Measurements from ENCODE around the gene ACSS2.
A peak's percentile ranks its signal among the peaks of the same experiment; 100 is the strongest.

Gene ACSS2

GRCh38 chr20:34943808-34944567 is 67.6 kb downstream of the ACSS2 start:
- FAIRE-seq: no peak

GRCh38 chr20:34945315-34946077 is 69.1 kb downstream of the ACSS2 start:
- no peak for DNase-seq (ENCODE audit: extremely low spot score, insufficient read length, low read depth)
- FAIRE-seq: no peak

More at GRCh38 chr20:34943808-34944567, 67.6 kb downstream of the ACSS2 start:
- no peak for DNase-seq (ENCODE audit: extremely low spot score, insufficient read length, low read depth)

GRCh38 chr20:34946661-34947060 is 70.2 kb downstream of the ACSS2 start:
- FAIRE-seq (no peak), DNase-seq (ENCODE audit: extremely low spot score, insufficient read length, low read depth) (no peak)

- DNase-seq (ENCODE audit: extremely low spot score, insufficient read length, low read depth) (no peak), FAIRE-seq (no peak)
Observed at GRCh38 chr20:34947336-34947735, 70.9 kb downstream of the ACSS2 start.

- DNase-seq (ENCODE audit: extremely low spot score, insufficient read length, low read depth) (no peak), FAIRE-seq (no peak)
Observed at GRCh38 chr20:34948030-34948429, 71.6 kb downstream of the ACSS2 start.

- DNase-seq (ENCODE audit: extremely low spot score, insufficient read length, low read depth) (no peak), FAIRE-seq (no peak)
Observed at GRCh38 chr20:34949120-34949519, 72.7 kb downstream of the ACSS2 start.

- FAIRE-seq (no peak), DNase-seq (ENCODE audit: extremely low spot score, insufficient read length, low read depth) (no peak)
Observed at GRCh38 chr20:34951252-34951651, 74.8 kb downstream of the ACSS2 start.

- DNase-seq (ENCODE audit: extremely low spot score, insufficient read length, low read depth) (no peak), FAIRE-seq (no peak)
Observed at GRCh38 chr20:34951652-34952051, 75.2 kb downstream of the ACSS2 start.

- FAIRE-seq (no peak), DNase-seq (ENCODE audit: extremely low spot score, insufficient read length, low read depth) (no peak)
Observed at GRCh38 chr20:34952671-34953070, 76.3 kb downstream of the ACSS2 start.

GRCh38 chr20:34953960-34954359 is 77.5 kb downstream of the ACSS2 start:
- FAIRE-seq (no peak), DNase-seq (ENCODE audit: extremely low spot score, insufficient read length, low read depth) (no peak)

GRCh38 chr20:34954904-34955230 is 78.5 kb downstream of the ACSS2 start:
- no peak for DNase-seq (ENCODE audit: extremely low spot score, insufficient read length, low read depth)

GRCh38 chr20:34955231-34956040 is 79.0 kb downstream of the ACSS2 start, which contains the start of the genes GSS and MYH7B:
Gene GSS (minus strand): TSS chr20:34955806. CDS start chr20:34951852, 3,954 bp downstream.
Gene MYH7B (plus strand): TSS chr20:34955868. CDS start chr20:34978006, 22,138 bp downstream.
- FAIRE-seq (peak; percentile 89), DNase-seq (ENCODE audit: extremely low spot score, insufficient read length, low read depth) (peak; percentile 98)

More at GRCh38 chr20:34954904-34955230, 78.5 kb downstream of the ACSS2 start:
- no peak for FAIRE-seq

- FAIRE-seq: no peak
- no peak for DNase-seq (ENCODE audit: extremely low spot score, insufficient read length, low read depth)
Observed at GRCh38 chr20:34956041-34956458, 79.6 kb downstream of the ACSS2 start.

GRCh38 chr20:34956751-34957472 is 80.5 kb downstream of the ACSS2 start:
- DNase-seq (ENCODE audit: extremely low spot score, insufficient read length, low read depth) (no peak), FAIRE-seq (no peak)

GRCh38 chr20:34964486-34964885 is 88.1 kb downstream of the ACSS2 start:
- FAIRE-seq (no peak), DNase-seq (ENCODE audit: extremely low spot score, insufficient read length, low read depth) (no peak)

- FAIRE-seq (no peak), DNase-seq (ENCODE audit: extremely low spot score, insufficient read length, low read depth) (no peak)
Observed at GRCh38 chr20:34965051-34965450, 88.6 kb downstream of the ACSS2 start.

- DNase-seq (ENCODE audit: extremely low spot score, insufficient read length, low read depth) (no peak), FAIRE-seq (no peak)
Observed at GRCh38 chr20:34967421-34967820, 91.0 kb downstream of the ACSS2 start.

- DNase-seq (ENCODE audit: extremely low spot score, insufficient read length, low read depth): no peak
Observed at GRCh38 chr20:34968042-34968775, 91.8 kb downstream of the ACSS2 start.

GRCh38 chr20:34970193-34970840 is 93.9 kb downstream of the ACSS2 start:
- FAIRE-seq (no peak), DNase-seq (ENCODE audit: extremely low spot score, insufficient read length, low read depth) (no peak)

More at GRCh38 chr20:34968042-34968775, 91.8 kb downstream of the ACSS2 start:
- no peak for FAIRE-seq
